KMS-11 (cell line): Measurements from ENCODE around the gene USP3.
A peak's percentile ranks its signal among the peaks of the same experiment; 100 is the strongest.
"Not testable (repeated sequence)": the region's sequence is repeated elsewhere in the genome, so short reads cannot be mapped to it uniquely, and the experiment has no call there.

Experiments used
- H2AFZ ChIP-seq: fragments of 200-600 bp; sonication (generic); 2 replicates; pipeline ENCODE4 v1.6.1; 2016; ENCODE audit warnings: antibody characterized with exemption, mixed run types, low read depth
- H3K27ac ChIP-seq: fragments of 200-600 bp; sonication (generic); 2 replicates; pipeline ENCODE4 v1.6.1; 2016; ENCODE audit warnings: mild to moderate bottlenecking, mixed run types
- H3K27me3 ChIP-seq: fragments of 200-600 bp; sonication (generic); 2 replicates; pipeline ENCODE4 v1.6.1; 2017; ENCODE audit warnings: mild to moderate bottlenecking, low read depth, mixed run types, moderate library complexity; ENCODE audit not compliant: insufficient read depth
- H3K36me3 ChIP-seq: fragments of 200-600 bp; sonication (generic); 2 replicates; pipeline ENCODE4 v1.6.1; 2017; ENCODE audit warnings: mild to moderate bottlenecking, mixed run types; ENCODE audit not compliant: insufficient read depth
- H3K4me1 ChIP-seq: fragments of 200-600 bp; sonication (generic); 2 replicates; pipeline ENCODE4 v1.6.1; 2016; ENCODE audit warnings: mild to moderate bottlenecking, low read depth, mixed run types; ENCODE audit not compliant: poor library complexity, severe bottlenecking
- H3K4me2 ChIP-seq: fragments of 200-600 bp; sonication (generic); 2 replicates; pipeline ENCODE4 v1.7.0; 2016; ENCODE audit warnings: mild to moderate bottlenecking, mixed run types
- H3K4me3 ChIP-seq: fragments of 200-600 bp; sonication (generic); IDR thresholded peaks from 2 replicates; pipeline ENCODE4 v1.6.1; 2017; ENCODE audit warnings: low read depth, low read length, mixed read lengths; ENCODE audit not compliant: insufficient read depth
- H3K79me2 ChIP-seq: fragments of 200-600 bp; sonication (generic); 2 replicates; pipeline ENCODE4 v1.6.1; 2016; ENCODE audit warnings: low read depth, mixed run types; ENCODE audit not compliant: insufficient read depth
- H3K9ac ChIP-seq: fragments of 200-600 bp; sonication (generic); 2 replicates; pipeline ENCODE4 v1.6.1; 2016; ENCODE audit warnings: mild to moderate bottlenecking, mixed run types
- H4K20me1 ChIP-seq: fragments of 200-600 bp; sonication (generic); 2 replicates; pipeline ENCODE4 v1.6.1; 2016; ENCODE audit warnings: mild to moderate bottlenecking, mixed run types; ENCODE audit not compliant: insufficient read depth
- TF ChIP-seq, protein P1 (sequence below): fragments of 200-600 bp; sonication (generic); conservative IDR thresholded peaks from 2 replicates; pipeline ENCODE4 v1.6.1; 2017; ENCODE audit warnings: low read depth, mild to moderate bottlenecking, antibody characterized with exemption, low read length, moderate library complexity, mixed read lengths

USP3 gene

DNA sequence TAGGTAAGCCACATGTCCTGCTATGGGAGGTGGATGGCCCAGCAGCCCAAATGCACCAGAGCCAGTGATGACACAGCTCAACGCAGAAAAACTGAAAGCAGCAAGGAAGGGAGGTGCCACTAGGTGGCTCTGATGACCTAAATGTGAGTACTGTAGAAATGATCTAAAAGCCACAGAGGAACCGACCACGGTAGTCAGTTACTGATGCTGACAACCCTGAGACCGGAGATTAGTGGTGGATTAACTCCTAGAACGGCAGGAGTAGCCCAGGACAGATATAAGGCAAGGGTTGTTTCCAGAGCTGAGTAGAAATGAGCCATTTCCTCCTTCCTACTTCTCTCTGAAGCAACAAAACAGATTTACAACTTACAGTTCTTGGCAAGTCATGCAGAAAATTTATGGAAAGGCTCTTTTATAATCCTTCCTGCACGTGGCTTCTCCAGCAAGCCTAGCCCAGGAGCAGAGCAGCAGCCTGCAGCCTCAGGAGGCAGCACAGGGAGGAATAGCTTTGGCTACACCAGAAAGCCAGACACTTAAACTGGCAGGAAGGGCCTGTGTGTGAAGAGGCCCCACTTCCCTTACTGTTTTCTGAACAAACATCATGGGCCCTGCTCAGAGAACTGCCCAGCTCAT is 105.9 kb downstream of the USP3 start:
- Histone ChIP-seq H3K4me3 (no peak overlapping the region), H2AFZ (peak overlapping the region; percentile 1; the same call in 1 of the 2 replicates), H3K36me3 (no peaks in the 10 kb centered on the region), H3K27ac (peak overlapping the region; percentile 56), H3K79me2 (no peaks in the 10 kb centered on the region), H3K9ac (peak overlapping the region; percentile 5; the same call in 1 of the 2 replicates), H3K4me1 (peaks cover 15% of the 10 kb centered on the region), H3K4me2 (peak overlapping the region; percentile 11; the same call in 1 of the 2 replicates), H4K20me1 (no peaks in the 10 kb centered on the region), H3K27me3 (no peaks in the 10 kb centered on the region)
- TF ChIP-seq, protein P1, sequence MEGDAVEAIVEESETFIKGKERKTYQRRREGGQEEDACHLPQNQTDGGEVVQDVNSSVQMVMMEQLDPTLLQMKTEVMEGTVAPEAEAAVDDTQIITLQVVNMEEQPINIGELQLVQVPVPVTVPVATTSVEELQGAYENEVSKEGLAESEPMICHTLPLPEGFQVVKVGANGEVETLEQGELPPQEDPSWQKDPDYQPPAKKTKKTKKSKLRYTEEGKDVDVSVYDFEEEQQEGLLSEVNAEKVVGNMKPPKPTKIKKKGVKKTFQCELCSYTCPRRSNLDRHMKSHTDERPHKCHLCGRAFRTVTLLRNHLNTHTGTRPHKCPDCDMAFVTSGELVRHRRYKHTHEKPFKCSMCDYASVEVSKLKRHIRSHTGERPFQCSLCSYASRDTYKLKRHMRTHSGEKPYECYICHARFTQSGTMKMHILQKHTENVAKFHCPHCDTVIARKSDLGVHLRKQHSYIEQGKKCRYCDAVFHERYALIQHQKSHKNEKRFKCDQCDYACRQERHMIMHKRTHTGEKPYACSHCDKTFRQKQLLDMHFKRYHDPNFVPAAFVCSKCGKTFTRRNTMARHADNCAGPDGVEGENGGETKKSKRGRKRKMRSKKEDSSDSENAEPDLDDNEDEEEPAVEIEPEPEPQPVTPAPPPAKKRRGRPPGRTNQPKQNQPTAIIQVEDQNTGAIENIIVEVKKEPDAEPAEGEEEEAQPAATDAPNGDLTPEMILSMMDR, result peak; percentile 88

DNA sequence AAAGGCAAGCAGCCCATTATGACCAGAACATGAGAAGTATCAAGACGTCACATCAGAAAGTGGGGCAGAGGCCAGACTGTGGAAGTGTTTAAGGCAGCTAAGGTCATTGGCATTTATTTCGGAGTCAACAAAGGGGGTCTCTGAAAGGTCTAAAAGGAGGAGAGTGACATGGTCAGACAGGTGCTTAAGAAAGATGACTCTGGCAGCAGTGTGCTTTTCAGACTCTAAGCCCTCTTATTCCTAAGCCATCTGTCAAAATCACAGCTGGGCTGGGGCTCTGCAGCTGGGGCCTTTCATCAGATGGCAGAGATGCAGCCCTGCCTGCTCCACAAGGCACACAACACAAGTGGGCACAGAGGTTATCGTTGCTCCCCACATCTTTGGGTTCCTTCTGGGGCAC is 106.8 kb downstream of the USP3 start:
- H3K27ac ChIP-seq, result peak overlapping the region; percentile 56; the same call in 1 of the 2 replicates
- H3K4me3 ChIP-seq, result no peak overlapping the region
- TF ChIP-seq, protein P1, result no peak
- H3K79me2 ChIP-seq, result no peaks in the 10 kb centered on the region
- H2AFZ ChIP-seq, result no peak overlapping the region
- no peaks in the 10 kb centered on the region for H3K36me3 ChIP-seq
- H3K4me2 ChIP-seq, result no peak overlapping the region
- H3K4me1 ChIP-seq, result peaks cover 15% of the 10 kb centered on the region
- H3K27me3 ChIP-seq, result no peaks in the 10 kb centered on the region
- H4K20me1 ChIP-seq, result no peaks in the 10 kb centered on the region
- H3K9ac ChIP-seq, result no peak overlapping the region

DNA sequence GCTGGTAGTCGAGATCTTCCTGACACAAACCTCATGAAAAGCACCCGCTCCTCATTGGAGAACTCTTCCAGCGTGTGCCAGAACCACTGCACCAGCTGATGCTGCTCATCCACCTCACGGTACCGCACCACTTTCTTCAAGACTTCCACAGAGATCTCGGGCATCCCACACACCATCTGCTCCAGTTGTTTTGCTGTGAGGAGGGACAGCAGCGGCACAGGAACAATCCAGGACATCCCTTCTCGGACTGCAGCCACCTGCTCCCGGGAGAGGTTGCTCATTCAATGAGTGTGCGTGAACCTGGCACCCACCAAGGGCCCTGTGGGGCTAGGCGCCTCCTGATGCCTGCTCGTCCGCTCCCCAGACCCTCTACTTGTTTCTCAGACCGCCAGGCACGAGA is 107.9 kb downstream of the USP3 start:
- Histone ChIP-seq H3K27me3 (no peaks in the 10 kb centered on the region), H4K20me1 (no peaks in the 10 kb centered on the region), H3K36me3 (no peaks in the 10 kb centered on the region), H3K4me3 (no peak overlapping the region), H3K79me2 (no peaks in the 10 kb centered on the region), H3K27ac (no peak overlapping the region), H3K4me1 (peaks cover 15% of the 10 kb centered on the region), H3K4me2 (no peak overlapping the region), H2AFZ (no peak overlapping the region), H3K9ac (no peak overlapping the region)
- TF ChIP-seq, protein P1, result no peak

DNA sequence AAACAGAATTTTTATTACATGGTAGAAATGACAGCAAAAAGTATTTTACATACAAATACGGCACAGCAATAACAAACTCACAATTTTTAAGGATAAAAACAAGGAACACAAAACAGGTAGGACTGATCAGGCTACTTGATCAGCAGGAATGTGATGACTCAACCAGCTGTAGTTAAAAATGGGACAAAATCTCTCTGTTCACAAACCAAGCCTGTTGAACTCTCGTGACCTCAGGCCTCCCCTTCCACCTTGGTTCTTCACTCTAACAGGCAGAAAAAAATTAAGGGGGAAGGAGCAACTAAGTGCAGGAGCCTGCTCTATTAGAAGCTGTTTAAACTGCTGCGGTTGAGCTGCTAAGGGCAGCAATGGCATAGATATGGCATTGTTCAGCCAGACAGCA is 111.5 kb downstream of the USP3 start:
- Histone ChIP-seq H2AFZ (no peak overlapping the region), H3K9ac (no peak overlapping the region), H3K36me3 (no peaks in the 10 kb centered on the region), H3K27ac (no peak overlapping the region), H3K4me1 (peaks cover 2% of the 10 kb centered on the region), H4K20me1 (no peaks in the 10 kb centered on the region), H3K4me2 (no peak overlapping the region), H3K27me3 (no peaks in the 10 kb centered on the region), H3K4me3 (no peak overlapping the region), H3K79me2 (no peaks in the 10 kb centered on the region)
- TF ChIP-seq, protein P1, result no peak

DNA sequence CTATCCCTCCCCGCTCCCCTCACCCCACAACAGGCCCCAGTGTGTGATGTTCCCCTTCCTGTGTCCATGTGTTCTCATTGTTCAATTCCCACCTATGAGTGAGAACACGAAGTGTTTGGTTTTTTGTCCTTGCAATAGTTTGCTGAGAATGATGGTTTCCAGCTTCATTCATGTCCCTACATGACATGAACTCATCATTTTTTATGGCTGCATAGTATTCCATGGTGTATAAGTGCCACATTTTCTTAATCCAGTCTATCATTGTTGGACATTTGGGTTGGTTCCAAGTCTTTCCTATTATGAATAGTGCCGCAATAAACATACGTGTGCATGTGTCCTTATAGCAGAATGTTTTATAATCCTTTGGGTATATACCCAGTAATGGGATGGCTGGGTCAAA is 112.8 kb downstream of the USP3 start:
- H4K20me1 ChIP-seq, H3K36me3 ChIP-seq, H3K27me3 ChIP-seq, H3K4me2 ChIP-seq, H3K79me2 ChIP-seq, H2AFZ ChIP-seq, H3K4me3 ChIP-seq, H3K9ac ChIP-seq, H3K27ac ChIP-seq, H3K4me1 ChIP-seq: not testable (repeated sequence)

DNA sequence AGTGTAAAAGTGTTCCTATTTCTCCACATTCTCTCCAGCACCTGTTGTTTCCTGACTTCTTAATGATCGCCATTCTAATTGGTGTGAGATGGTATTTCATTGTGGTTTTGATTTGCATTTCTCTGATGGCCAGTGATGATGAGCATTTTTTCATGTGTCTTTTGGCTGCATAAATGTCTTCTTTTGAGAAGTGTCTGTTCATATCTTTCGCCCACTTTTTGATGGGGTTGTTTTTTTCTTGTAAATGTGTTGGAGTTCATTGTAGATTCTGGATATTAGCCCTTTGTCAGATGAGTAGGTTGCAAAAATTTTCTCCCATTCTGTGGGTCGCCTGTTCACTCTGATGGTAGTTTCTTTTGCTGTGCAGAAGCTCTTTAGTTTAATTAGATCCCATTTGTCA is 113.2 kb downstream of the USP3 start:
- not testable (repeated sequence) for H3K27ac ChIP-seq, H3K4me3 ChIP-seq, H3K36me3 ChIP-seq, H4K20me1 ChIP-seq, H3K4me2 ChIP-seq, H3K4me1 ChIP-seq, H2AFZ ChIP-seq, H3K9ac ChIP-seq, H3K79me2 ChIP-seq, H3K27me3 ChIP-seq

DNA sequence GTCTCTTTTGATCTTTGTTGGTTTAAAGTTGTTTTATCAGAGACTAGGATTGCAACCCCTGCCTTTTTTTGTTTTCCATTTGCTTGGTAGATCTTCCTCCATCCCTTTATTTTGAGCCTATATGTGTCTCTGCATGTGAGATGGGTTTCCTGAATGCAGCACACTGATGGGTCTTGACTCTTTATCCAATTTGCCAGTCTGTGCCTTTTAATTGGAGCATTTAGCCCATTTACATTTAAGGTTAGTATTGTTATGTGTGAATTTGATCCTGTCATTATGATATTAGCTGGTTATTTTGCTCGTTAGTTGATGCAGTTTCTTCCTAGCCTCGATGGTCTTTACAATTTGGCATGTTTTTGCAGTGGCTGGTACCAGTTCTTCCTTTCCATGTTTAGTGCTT is 116.4 kb downstream of the USP3 start:
- H3K27ac ChIP-seq, H3K4me3 ChIP-seq, H3K27me3 ChIP-seq, H3K36me3 ChIP-seq, H3K9ac ChIP-seq, H2AFZ ChIP-seq, H3K4me2 ChIP-seq, H3K4me1 ChIP-seq, H3K79me2 ChIP-seq, H4K20me1 ChIP-seq: not testable (repeated sequence)
